Osteoblast (primary cell): ENCODE measurements around the gene P3H1. TPM values are rescaled to one million over a fixed set of nuclear protein-coding genes. Genes with fewer than 3 reads are reported as not detected.
A peak's percentile ranks its signal among the peaks of the same experiment; 100 is the strongest.
"Not testable (repeated sequence)": the region's sequence is repeated elsewhere in the genome, so short reads cannot be mapped to it uniquely, and the experiment has no call there.

ENCODE experiments used
- DNase-seq: peaks from one replicate; pipeline ENCODE4 v3.0.0; 2011; ENCODE audit warnings: low spot score, mixed read lengths; ENCODE audit not compliant: insufficient read length; ENCODE audit errors: missing footprints
- H2AFZ ChIP-seq: 2 replicates; pipeline ENCODE4 v1.6.0; 2011; ENCODE audit warnings: mild to moderate bottlenecking, low read length
- H3K27ac ChIP-seq: 2 replicates; pipeline ENCODE4 v1.5.1; 2011; ENCODE audit warnings: mild to moderate bottlenecking, low read depth, low read length, moderate library complexity
- H3K27me3 ChIP-seq: 2 replicates; pipeline ENCODE4 v1.6.0; 2012; ENCODE audit warnings: mild to moderate bottlenecking, control low read depth, inconsistent platforms, low read length, moderate library complexity; ENCODE audit not compliant: insufficient read depth
- H3K36me3 ChIP-seq: 2 replicates; pipeline ENCODE4 v1.5.1; 2011; ENCODE audit warnings: mild to moderate bottlenecking, low read length, control low read depth, moderate library complexity; ENCODE audit not compliant: insufficient read depth
- H3K4me1 ChIP-seq: 2 replicates; pipeline ENCODE4 v1.5.1; 2011; ENCODE audit warnings: mild to moderate bottlenecking, low read length, control low read depth, moderate library complexity; ENCODE audit not compliant: insufficient read depth
- H3K4me2 ChIP-seq: 2 replicates; pipeline ENCODE4 v1.6.0; 2011; ENCODE audit warnings: mild to moderate bottlenecking, low read length; ENCODE audit not compliant: insufficient read depth
- H3K4me3 ChIP-seq: fragments of 200-600 bp; sonication (generic); 3 replicates; pipeline ENCODE4 v1.5.1; 2012; ENCODE audit warnings: mild to moderate bottlenecking, low read length, inconsistent platforms; ENCODE audit not compliant: insufficient read depth
- H3K79me2 ChIP-seq: 2 replicates; pipeline ENCODE4 v1.6.0; 2012; ENCODE audit warnings: mild to moderate bottlenecking, low read length, control low read depth, inconsistent platforms; ENCODE audit not compliant: insufficient read depth
- H3K9me3 ChIP-seq: 2 replicates; pipeline ENCODE4 v1.5.1; 2011; ENCODE audit warnings: low read depth, low read length, control low read depth
- H4K20me1 ChIP-seq: 2 replicates; pipeline ENCODE4 v1.6.0; 2012; ENCODE audit warnings: mild to moderate bottlenecking, low read length, control low read depth; ENCODE audit not compliant: insufficient read depth
- CTCF ChIP-seq: IDR thresholded peaks from 2 replicates; pipeline ENCODE4 v1.5.1; 2011; ENCODE audit warnings: mild to moderate bottlenecking, low read depth, low read length, moderate library complexity; ENCODE audit errors: extremely low read depth
- total RNA-seq: library from RNA; depleted of rRNA; stranded (reverse); fragments of >200 nt; gene quantifications from 2 replicates; pipeline ENCODE4 v1.2.3, GENCODE V29; 2012

P3H1 gene
- total RNA-seq = 209 and 213 TPM in 2 replicates

GRCh38 chr1:42766741-42767509, at the start of gene P3H1, which contains the start of gene C1orf50:
Gene P3H1 (minus strand): TSS chr1:42767028. CDS start chr1:42766971, 57 bp downstream.
Gene C1orf50 (plus strand): TSS chr1:42767249. CDS start chr1:42767312, 63 bp downstream.
- Histone ChIP-seq H3K36me3 (peaks cover 6% of the 10 kb centered on the region), H4K20me1 (peaks cover 20% of the 10 kb centered on the region), H3K27ac (peak within 1 kb of the TSS; percentile 88), H3K79me2 (peaks cover 92% of the 10 kb centered on the region), H2AFZ (peak within 1 kb of the TSS; percentile 97), H3K27me3 (no peaks in the 10 kb centered on the region), H3K4me2 (peak within 1 kb of the TSS; percentile 96), H3K9me3 (no peaks in the 10 kb centered on the region), H3K4me1 (peaks cover 20% of the 10 kb centered on the region), H3K4me3 (peak within 1 kb of the TSS; percentile 99)
- no peak for TF ChIP-seq CTCF
- DNase-seq = peak; percentile 96

- Histone ChIP-seq H3K4me2 (peak overlapping the region; percentile 77), H3K27me3 (no peaks in the 10 kb centered on the region), H3K27ac (peak overlapping the region; percentile 8), H2AFZ (peak overlapping the region; percentile 89), H3K4me1 (peaks cover 17% of the 10 kb centered on the region), H3K4me3 (peak overlapping the region; percentile 91), H3K9me3 (no peaks in the 10 kb centered on the region), H4K20me1 (no peaks in the 10 kb centered on the region), H3K79me2 (peaks cover 18% of the 10 kb centered on the region), H3K36me3 (no peaks in the 10 kb centered on the region)
- no peak for TF ChIP-seq CTCF
- peak; percentile 72 for DNase-seq
These were observed 49.2 kb upstream of the P3H1 start for GRCh38 chr1:42815941-42816584.

- H3K36me3 ChIP-seq, H4K20me1 ChIP-seq, H3K4me2 ChIP-seq, H3K9me3 ChIP-seq, DNase-seq, H3K27ac ChIP-seq, H2AFZ ChIP-seq, H3K27me3 ChIP-seq, H3K4me3 ChIP-seq: not testable (repeated sequence)
- peaks cover 15% of the 10 kb centered on the region for H3K79me2 ChIP-seq
- peaks cover 17% of the 10 kb centered on the region for H3K4me1 ChIP-seq
These were observed 48.0 kb upstream of the P3H1 start for GRCh38 chr1:42814815-42815214.

- DNase-seq = no peak
These were observed 40.3 kb upstream of the P3H1 start for GRCh38 chr1:42807056-42807668.

More at GRCh38 chr1:42807056-42807668, 40.3 kb upstream of the P3H1 start:
- Histone ChIP-seq H3K27me3 (no peaks in the 10 kb centered on the region), H3K4me3 (no peak overlapping the region), H3K36me3 (no peaks in the 10 kb centered on the region), H2AFZ (no peak overlapping the region), H3K4me2 (no peak overlapping the region), H3K79me2 (no peaks in the 10 kb centered on the region), H4K20me1 (no peaks in the 10 kb centered on the region), H3K4me1 (no peaks in the 10 kb centered on the region), H3K27ac (no peak overlapping the region), H3K9me3 (no peaks in the 10 kb centered on the region)
- no peak for TF ChIP-seq CTCF
